GM18858 (cell line): ENCODE measurements around the gene PPP1R14D.
A peak's percentile ranks its signal among the peaks of the same experiment; 100 is the strongest.

Source experiments
- ATAC-seq: cut with Tn5 transposase; IDR thresholded peaks from one replicate; pipeline ENCODE4 v1.9.1; 2021; ENCODE audit not compliant: unreplicated experiment

The PPP1R14D gene

DNA sequence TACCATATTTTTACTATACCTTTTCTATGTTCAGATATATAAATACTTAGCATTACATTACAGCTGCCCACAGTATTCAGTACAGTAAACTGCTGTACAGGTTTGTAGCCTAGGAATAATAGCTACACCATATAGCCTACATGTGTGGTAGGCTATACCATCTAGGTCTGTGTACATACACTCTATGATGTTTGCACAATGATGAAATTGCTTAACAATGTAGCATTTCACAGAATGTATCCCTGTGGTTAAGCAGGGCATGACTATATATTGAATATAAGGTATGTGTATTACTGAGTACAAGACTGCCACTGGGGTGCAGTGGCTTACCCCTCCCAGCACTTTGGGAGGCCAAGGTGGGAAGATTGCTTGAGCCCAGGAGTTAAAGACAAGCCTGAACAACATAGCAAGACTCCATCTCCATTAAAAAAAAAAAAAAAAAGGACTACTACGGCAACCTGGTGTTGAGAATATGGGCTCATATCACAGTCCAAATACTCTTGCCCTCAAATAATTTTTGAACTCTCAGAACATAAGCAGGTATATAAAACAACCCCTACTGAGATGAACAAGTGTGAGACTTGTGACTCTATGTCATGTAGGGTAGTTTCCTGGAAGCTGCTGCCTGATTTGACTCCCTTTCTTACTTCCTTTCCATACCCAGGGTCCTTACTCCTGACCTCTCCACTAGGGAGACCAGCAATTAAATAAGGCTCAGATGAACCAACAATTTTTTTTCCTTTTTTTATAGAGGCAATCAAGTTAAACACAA, 4.8 kb downstream of the PPP1R14D start:
- ATAC-seq: no peak

GRCh38 chr15:40821195-40821594, 7.3 kb downstream of the PPP1R14D start:
- ATAC-seq: no peak

GRCh38 chr15:40819048-40819447, 9.5 kb downstream of the PPP1R14D start:
- no peak for ATAC-seq

GRCh38 chr15:40815042-40815698, 13.3 kb downstream of the PPP1R14D start:
- ATAC-seq: no peak

GRCh38 chr15:40812721-40813425, 15.6 kb downstream of the PPP1R14D start:
- ATAC-seq: no peak

DNA sequence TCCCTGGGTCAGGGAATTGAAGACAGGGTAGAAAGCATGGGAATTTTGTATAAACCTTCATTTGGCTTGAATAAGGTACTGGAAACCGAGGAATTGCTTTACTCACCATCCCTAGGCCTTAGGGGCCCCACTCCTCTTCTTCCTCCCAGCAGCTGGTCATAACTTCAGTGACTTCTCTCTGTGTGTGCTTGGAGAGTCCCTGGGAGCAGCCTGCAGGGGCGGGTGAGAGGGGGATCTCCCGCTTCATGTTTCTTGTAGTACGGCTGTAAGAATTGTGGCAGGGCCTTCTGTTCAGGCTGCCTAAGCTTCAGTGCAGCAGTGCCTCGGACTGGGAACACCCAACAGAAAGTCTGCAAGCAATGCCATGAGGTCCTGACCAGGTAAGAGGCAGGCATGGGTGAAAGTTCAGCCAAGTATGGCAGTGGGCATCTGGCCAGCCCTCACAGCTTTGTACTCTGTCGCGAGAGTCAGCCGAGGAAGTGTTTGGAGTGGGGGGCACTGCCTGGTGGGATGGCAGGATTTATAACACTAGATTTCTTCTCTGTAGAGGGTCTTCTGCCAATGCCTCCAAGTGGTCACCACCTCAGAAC, 19.6 kb downstream of the PPP1R14D start:
- no peak for ATAC-seq

DNA sequence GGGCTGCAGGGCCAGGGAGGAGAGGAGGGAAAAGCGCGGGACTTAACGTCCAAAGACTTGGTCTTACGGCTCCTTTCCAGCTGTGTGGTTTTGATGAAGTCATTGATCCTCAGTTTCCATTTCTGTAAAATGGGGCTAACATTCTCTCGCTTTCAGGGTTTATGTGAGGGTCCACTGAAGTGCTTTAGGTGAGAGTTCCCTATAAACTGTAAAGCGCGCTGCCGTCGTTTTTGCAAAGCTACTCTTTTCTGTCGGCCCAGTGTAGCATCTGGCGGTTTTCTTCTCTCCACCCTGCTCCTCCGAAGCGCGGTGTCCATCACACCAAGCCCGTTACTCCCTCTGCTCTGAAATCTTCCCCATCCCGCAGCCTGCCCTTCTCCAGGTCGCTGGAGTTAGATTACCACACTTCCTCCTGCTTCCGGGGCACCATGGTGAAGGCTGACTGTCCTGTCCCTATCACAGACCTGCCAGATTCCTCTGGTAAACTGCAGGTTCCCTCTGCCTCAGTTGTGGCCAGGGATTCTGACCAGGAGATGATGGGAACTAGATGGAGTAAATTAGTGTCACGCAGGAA, 20.5 kb downstream of the PPP1R14D start:
- ATAC-seq: no peak

DNA sequence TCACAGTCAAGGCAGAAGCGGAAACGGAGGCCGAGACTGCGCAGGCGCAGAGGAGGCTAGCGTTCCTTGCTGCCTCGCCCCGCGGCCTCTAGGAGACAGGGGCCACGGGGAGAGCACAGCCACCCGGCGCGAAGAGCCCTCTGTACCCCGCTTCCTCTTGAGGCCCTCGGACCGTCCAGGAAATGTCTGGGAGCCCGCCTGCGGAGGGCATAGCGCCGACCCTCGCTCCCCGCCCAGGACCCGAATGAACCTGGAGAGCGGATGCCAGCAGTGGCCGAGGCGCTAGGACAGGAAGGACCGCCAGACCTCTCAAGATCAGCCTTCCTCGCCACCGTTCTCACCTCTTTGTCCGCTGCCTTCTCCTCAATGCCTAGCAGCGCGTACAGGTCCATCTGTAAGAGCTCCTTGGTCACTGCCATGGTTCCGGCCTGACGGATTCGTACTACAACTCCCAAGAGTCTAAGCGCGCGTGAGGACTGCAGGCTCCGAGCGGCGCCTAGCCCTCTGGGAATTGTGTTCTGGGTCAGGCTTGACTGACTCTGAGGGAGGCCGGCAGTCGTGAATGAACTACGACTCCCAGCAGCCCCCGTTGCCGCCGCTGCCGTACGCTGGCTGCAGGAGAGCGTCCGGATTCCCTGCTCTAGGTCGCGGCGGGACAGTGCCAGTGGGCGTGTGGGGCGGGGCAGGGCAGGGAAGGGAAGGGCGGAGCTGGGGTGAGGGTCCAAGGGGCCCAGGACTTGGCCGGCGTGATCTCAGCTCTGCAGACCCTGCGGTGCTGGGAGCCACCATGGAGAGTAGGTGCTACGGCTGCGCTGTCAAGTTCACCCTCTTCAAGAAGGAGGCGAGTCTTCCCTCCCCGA, 21.2 kb downstream of the PPP1R14D start, which contains the start of the genes DNAJC17 and ZFYVE19:
DNAJC17 (minus strand) TSS at position 446 of the 860 bp plus-strand sequence; CDS start at position 419, 27 bp downstream.
ZFYVE19 (plus strand) TSS at position 62 of the 860 bp plus-strand sequence; CDS start at position 563, 501 bp downstream.
- ATAC-seq: peak; percentile 90

DNA sequence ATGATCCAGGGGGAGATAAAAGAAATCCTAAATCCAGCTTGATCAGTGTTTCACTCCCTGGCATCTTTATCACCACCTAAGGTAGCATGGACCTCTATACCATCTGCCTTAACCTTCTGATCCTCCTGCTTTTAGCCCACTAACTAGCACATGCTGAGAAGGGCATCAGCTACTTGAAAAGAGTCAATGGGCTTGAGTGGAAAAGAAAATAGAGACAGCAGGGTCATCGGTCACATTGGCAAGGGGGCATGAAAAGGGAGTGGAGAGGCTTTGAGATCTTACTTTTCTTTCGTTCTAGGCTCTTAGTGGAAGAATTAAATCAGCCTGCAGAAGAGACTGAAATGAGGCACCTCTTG, 21.9 kb downstream of the PPP1R14D start:
- ATAC-seq: peak; percentile 2

DNA sequence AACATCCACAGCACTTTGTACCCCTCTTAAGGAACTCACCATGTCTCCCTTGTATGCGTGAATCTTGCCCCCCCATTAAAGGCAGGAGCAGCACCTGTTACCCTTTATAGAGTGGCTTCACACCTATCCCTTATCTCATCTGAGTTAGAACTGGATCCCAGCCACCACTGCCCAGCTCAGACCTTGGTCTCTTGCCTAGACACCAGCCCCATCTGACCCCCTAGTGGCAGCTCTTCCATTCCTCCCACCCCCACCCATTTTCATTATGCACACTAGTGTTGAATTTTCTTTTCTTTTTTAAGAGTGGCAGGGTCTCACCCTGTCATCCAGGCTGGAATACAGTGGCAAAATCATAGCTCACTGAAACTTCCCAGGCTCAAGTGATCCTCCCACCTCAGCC, 24.8 kb downstream of the PPP1R14D start:
- no peak for ATAC-seq

DNA sequence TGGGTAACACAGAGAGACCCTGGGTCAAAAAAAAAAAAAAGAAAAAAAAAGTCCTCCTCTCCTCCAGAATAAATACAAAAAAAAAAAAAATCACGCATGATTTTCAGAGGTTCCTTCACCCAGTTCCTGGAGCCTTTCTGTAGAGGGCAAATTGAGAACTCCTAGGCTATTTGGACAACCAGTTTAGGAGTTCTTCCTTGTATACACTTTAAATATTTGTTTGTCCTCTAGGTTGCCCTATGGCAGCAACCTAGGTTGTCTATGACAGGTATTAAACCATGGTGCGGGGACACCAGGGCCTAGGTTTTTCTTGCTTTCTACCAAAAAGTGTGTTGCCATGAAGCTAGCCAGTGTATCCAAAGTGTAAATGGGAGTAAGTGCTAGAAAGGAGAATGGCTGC, 25.4 kb downstream of the PPP1R14D start:
- ATAC-seq: no peak

DNA sequence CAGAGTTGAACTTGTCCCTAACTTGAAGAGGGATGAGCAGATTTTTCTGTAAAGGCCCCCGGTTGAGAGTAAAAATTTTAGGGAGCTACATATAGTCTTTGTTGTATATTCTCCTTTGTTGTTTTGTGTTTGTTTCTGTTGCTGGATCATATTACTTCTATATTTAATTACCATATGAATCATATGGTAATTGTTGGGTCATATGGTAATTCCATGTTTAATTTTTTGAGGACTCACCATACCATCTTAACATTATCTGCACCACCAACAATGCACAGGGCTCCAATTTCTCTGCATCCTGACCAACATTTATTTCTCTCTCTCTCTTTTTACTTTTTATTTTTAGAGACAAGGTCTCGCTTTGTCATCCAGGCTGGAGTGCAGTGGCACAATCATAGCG, 29.0 kb downstream of the PPP1R14D start:
- ATAC-seq: no peak

DNA sequence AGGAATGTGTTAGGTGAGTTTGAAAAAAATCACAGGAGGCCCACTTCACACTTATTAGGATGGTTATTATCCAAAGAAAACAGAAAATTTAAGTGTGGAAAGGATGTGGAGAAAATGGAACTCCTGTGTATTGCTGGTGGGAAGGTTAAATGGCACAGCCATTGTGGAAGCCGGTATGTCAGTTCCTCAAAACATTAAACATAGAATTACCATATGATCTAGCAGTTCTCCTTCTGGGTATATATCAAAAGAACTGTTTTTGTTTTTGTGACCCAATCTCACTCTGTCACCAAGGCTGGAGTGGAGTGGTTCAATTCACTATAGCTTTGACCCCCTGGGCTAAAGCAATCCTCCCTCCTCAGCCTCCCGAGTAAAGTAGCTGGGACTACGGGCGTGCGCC, 32.0 kb downstream of the PPP1R14D start:
- no peak for ATAC-seq

GRCh38 chr15:40796041-40796440, 32.5 kb downstream of the PPP1R14D start:
- no peak for ATAC-seq

- ATAC-seq: no peak
Measured at GRCh38 chr15:40793216-40793989, 35.1 kb downstream of the PPP1R14D start.

DNA sequence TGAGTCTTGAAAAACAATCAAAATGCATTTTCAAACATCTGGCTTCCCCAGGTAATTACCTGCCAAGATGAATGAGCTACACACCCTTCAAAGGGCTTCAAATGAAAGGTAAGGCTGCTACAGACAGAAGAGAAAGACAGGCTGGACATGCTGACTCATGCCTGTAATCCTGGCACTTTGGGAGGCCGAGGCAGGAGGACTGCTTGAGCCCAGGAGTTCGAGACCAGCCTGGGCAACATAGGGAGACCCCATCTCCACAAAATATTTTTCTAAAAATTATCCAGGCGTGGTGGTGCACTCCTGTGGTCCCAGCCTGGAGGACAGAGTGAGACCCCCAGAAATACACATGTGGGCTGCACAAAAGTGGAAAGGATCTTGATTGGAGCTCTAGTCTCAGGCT, 36.1 kb downstream of the PPP1R14D start:
- no peak for ATAC-seq

GRCh38 chr15:40790718-40791117, 37.8 kb downstream of the PPP1R14D start:
- ATAC-seq: no peak

GRCh38 chr15:40789999-40790398, 38.5 kb downstream of the PPP1R14D start:
- no peak for ATAC-seq

DNA sequence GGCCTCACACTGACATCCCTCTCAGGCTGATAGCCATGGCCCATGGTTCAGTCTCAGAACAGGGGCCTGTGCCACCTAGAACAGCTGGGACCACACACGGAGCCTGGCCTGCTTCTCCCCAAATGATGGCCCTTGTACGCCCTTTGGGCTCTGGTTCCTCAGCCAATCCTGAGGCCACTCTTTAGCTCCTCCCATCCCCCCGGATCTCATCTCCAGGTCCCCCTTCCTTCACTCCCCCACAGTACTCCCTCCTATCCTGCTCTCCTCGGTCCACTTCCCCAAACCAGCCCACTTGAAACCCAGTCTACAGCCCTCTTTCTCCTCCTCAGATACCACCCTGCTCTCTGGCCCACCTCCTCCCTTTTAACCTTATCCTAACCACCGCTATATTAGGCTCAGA, 39.4 kb downstream of the PPP1R14D start:
- no peak for ATAC-seq
